T-helper 17 cell (primary cell): ENCODE data around the gene NPEPL1. TPM values are rescaled to one million over a fixed set of nuclear protein-coding genes. Genes with fewer than 3 reads are reported as not detected.

Experiments used
- ATAC-seq: fragments of 150-1000 bp; cut with Tn5 transposase; 2 replicates; pipeline ENCODE4 v1.10.0; 2021; ENCODE audit warnings: mild to moderate bottlenecking, moderate library complexity
- DNase-seq, 3 donors: peaks; one replicate each; pipeline versions ENCODE4 v3.0.0 to v3.0.0-alpha.2; 2020 to 2021
- H3K9me3 ChIP-seq: one replicate; pipeline ENCODE4 v1.7.0; 2013; ENCODE audit warnings: low read length, mild to moderate bottlenecking; ENCODE audit not compliant: control insufficient read depth, poor library complexity, severe bottlenecking
- H3K27ac Mint-ChIP-seq: one replicate; pipeline ENCODE4 v1.8.0; 2022; ENCODE audit warnings: mild to moderate bottlenecking, moderate library complexity, mixed read lengths
- H3K27me3 Mint-ChIP-seq: one replicate; pipeline ENCODE4 v1.8.0; 2022; ENCODE audit warnings: mixed read lengths
- H3K36me3 Mint-ChIP-seq: one replicate; pipeline ENCODE4 v1.8.0; 2022; ENCODE audit warnings: low read depth, mixed read lengths
- H3K4me1 Mint-ChIP-seq: one replicate; pipeline ENCODE4 v1.8.0; 2022; ENCODE audit warnings: mild to moderate bottlenecking, mixed read lengths
- H3K4me3 Mint-ChIP-seq: one replicate; pipeline ENCODE4 v1.8.0; 2022; ENCODE audit warnings: mild to moderate bottlenecking, moderate library complexity, mixed read lengths
- total RNA-seq, 4 donors: library from RNA in 2 of 4; stranded (reverse) in 2 of 4; gene quantifications; one replicate each; pipeline ENCODE4 v1.2.3 and lab custom pipeline; 2022 to 2026

The NPEPL1 gene
- total RNA-seq, 2 donors from 2014 or later, result 59.2 to 64.8 TPM

DNA sequence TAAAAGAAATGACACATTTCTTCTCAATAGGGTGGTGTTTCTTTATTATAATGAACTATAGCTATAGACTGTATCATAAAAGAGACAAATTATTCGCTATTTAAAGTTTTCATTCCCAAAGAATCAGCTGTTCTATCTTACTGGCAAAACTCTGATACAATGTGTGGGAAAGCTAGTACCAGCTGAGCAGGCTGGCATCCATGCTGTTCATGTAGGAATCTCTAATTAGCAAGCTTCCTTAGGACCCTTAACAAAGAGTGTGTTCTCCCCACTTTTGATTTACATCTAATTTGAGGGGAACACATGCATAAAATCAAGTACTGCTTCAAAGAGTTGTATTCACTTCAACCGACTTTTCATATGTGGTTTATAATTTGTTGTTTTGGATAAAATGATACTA, 28.3 kb upstream of the NPEPL1 start:
- Mint-ChIP-seq H3K27ac (peak overlapping the region; percentile 41), H3K4me1 (peaks cover 36% of the 10 kb centered on the region), H3K4me3 (no peak overlapping the region), H3K36me3 (peaks cover 4% of the 10 kb centered on the region), H3K27me3 (no peaks in the 10 kb centered on the region)
- ATAC-seq, result no peak
- DNase-seq, result no peak
- no peaks in the 10 kb centered on the region for H3K9me3 ChIP-seq

DNA sequence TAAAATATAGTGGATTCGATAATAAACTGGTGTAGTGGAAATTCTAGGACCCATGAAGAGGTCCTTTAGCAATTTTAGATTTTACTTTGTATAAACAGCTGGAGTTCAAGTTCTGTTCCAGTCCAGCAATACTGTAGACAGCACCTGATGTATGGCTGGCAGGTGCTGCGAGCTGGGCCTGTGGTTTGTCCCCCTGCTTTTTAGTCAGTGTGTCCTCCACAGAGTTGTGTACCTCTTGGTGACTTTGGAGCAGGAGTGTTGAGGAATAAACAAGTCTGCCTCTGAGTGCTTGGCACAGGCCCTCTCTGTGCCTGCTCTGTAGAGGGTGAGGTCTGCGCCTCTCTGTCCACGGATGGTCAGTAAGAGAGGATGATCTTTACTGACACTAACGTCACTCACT, 27.7 kb upstream of the NPEPL1 start:
- DNase-seq (no peak), ATAC-seq (no peak)
- Mint-ChIP-seq H3K27me3 (no peaks in the 10 kb centered on the region), H3K4me3 (no peak overlapping the region), H3K4me1 (peaks cover 32% of the 10 kb centered on the region), H3K27ac (peak overlapping the region; percentile 67), H3K36me3 (peaks cover 4% of the 10 kb centered on the region)
- H3K9me3 ChIP-seq, result no peaks in the 10 kb centered on the region

DNA sequence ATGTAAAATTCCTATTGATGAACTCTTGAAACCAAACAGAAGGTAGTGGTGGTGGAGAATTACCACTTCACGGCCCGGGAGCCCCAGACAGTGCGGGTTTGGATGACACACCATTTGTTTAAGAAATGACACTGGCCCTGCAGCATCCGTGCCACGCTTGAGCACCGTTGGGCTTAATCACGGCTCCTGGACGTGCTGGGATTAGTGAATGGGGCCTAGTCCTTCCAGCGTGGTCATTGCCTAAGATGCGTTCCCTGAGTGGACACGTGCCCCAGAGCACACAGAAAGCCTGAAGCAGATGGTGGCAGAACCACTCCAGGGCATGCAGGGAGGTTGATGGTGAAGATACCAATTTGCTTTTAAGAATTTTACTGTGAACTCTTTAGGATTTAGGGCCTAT, 27.0 kb upstream of the NPEPL1 start:
- no peaks in the 10 kb centered on the region for H3K27me3 Mint-ChIP-seq
- peak overlapping the region; percentile 67 for H3K27ac Mint-ChIP-seq
- peaks cover 28% of the 10 kb centered on the region for H3K4me1 Mint-ChIP-seq
- peaks cover 4% of the 10 kb centered on the region for H3K36me3 Mint-ChIP-seq
- H3K4me3 Mint-ChIP-seq, result no peak overlapping the region
- ATAC-seq (no peak), DNase-seq (no peak)
- no peaks in the 10 kb centered on the region for H3K9me3 ChIP-seq

DNA sequence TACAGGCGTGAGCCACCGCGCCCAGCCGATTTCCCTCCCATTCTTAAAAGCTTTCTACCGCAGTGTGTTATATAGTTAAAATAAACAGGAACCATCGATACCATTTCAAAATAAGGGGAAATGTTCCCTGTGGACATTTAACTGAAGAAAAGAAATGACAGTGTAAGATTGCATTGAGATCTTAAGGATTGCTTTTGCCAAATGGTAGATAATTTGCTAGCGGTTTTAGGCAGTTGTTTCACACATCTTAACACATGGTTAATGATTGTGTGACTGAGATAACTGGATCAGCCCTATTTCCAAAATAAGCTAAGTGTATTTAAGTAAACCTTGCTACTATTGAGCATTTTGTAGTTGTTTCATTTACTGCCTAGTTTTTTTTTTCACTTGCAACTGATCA, 25.9 kb upstream of the NPEPL1 start:
- peaks cover 19% of the 10 kb centered on the region for H3K4me1 Mint-ChIP-seq
- DNase-seq (no peak), ATAC-seq (no peak)
- peak overlapping the region; percentile 67 for H3K27ac Mint-ChIP-seq
- no peaks in the 10 kb centered on the region for H3K27me3 Mint-ChIP-seq
- no peaks in the 10 kb centered on the region for H3K9me3 ChIP-seq
- no peak overlapping the region for H3K4me3 Mint-ChIP-seq
- peaks cover 4% of the 10 kb centered on the region for H3K36me3 Mint-ChIP-seq

DNA sequence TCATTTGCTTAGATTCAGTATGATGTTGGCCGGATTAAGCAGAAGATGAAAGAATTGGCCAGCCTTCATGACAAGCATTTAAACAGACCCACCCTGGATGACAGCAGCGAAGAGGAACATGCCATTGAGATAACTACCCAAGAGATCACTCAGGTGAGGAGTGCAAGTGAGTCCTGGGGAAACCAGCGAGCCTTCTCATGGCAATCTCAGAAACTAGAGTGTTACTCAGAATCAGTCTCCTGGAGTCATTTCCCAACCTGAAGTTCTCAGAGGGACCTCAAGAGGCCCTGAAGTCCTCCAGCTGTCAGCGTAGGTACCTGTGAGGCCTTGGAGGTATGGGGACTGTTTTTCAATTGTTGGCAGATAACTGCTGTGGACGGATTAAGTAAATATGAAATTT, 24.6 kb upstream of the NPEPL1 start:
- Mint-ChIP-seq H3K4me3 (no peak overlapping the region), H3K4me1 (peaks cover 12% of the 10 kb centered on the region), H3K27me3 (no peaks in the 10 kb centered on the region), H3K36me3 (peaks cover 4% of the 10 kb centered on the region), H3K27ac (no peak overlapping the region)
- ATAC-seq (no peak), DNase-seq (no peak)
- no peaks in the 10 kb centered on the region for H3K9me3 ChIP-seq

DNA sequence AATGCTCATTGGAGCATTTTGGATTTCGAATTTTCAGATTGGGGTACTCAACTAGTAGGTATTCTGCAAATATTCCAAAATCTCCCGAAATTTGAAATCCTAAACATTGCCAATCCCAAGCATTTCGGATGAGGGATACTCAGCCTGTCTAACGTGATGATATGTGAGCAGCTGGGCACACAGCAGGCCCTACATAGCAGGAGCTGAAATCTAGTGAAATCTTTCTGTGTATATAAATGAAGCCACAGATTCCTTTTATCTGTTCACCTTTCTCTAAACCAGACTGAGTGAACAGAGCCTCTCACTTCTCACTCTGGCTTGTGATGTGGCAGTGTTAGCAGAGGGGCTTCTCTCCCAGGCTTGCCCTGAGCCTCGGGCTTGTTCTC, 23.7 kb upstream of the NPEPL1 start:
- Mint-ChIP-seq H3K27me3 (no peaks in the 10 kb centered on the region), H3K4me3 (no peak overlapping the region), H3K36me3 (peaks cover 4% of the 10 kb centered on the region), H3K4me1 (peaks cover 6% of the 10 kb centered on the region), H3K27ac (no peak overlapping the region)
- DNase-seq, result no peak
- no peak for ATAC-seq
- H3K9me3 ChIP-seq, result no peaks in the 10 kb centered on the region

DNA sequence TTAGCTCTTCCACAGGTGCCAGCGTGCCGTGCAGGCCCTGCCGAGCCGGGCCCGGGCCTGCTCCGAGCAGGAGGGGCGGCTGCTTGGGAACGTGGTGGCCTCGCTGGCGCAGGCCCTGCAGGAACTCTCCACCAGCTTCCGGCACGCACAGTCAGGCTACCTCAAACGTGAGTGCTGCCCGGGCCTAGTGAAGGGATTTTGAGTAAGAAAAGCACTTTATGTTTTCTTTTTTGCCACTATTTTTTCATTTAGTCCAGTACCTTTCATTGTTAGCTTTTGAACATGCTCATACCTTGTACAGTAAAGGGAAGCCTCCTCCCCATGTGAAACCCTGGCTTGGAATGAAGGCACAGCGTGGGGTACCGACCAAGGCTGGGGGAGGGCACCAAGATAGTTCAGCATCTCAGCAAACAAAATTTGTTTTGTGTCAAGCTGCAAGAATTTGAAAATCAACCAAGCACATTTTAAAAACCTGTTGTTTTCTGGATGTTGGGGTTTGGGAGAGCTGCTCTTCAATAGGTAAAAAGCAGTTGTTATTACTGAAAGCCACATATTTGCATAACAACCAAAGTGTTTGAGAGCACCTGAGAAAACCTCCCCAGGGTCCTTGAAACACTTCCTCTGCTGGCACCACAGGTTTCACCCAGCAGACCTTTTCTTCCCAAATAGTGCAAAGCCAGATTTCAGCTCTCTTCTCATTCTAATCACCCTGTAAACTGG, 23.2 kb upstream of the NPEPL1 start:
- H3K27ac Mint-ChIP-seq, result peak overlapping the region; percentile 21
- H3K4me3 Mint-ChIP-seq, result no peak overlapping the region
- H3K9me3 ChIP-seq, result no peaks in the 10 kb centered on the region
- no peaks in the 10 kb centered on the region for H3K27me3 Mint-ChIP-seq
- no peak for DNase-seq
- H3K36me3 Mint-ChIP-seq, result peaks cover 4% of the 10 kb centered on the region
- no peak for ATAC-seq
- H3K4me1 Mint-ChIP-seq, result peaks cover 6% of the 10 kb centered on the region

DNA sequence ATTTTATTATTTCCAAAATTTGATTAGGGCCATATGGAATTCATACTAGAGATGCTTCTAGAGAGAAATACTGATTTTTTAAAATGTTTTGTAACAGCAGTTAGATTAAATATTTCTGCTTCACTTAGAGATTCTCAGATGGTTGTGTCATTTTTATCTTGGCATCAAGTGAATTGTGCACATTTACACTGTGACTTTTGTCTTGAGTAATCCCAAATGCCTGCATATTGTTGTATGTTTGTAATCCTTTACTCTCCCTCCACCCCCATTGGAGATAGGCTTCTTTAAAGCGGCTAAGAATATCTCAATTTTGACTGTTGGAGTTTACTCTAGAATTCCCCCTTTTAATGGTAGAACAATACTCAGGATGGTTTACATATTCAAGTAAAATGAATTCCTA, 22.5 kb upstream of the NPEPL1 start:
- Mint-ChIP-seq H3K27me3 (no peaks in the 10 kb centered on the region), H3K4me1 (peaks cover 6% of the 10 kb centered on the region), H3K36me3 (peaks cover 4% of the 10 kb centered on the region), H3K27ac (peak overlapping the region; percentile 21), H3K4me3 (no peak overlapping the region)
- ATAC-seq (no peak), DNase-seq (no peak)
- no peaks in the 10 kb centered on the region for H3K9me3 ChIP-seq

DNA sequence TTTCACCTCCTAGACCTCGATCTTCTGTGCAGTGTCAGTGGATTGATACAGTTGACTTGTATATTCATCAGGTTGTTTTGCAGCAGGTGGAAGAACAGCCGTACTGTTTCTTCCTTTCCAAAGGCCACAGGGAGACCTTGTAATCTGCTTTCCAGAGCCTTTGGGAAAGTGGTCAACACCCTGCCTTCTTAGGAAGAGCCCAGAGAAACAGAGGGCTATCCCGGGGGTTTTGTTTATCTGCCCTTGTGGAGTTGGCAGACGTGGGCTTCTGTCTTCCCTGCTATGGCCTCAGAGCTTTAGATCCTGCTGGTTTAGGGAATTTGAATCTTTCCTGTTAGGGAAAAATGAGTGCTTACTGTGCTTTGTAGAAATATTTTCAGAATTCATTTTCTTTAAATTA, 21.9 kb upstream of the NPEPL1 start:
- ATAC-seq, result no peak
- H3K9me3 ChIP-seq, result no peaks in the 10 kb centered on the region
- H3K27me3 Mint-ChIP-seq, result no peaks in the 10 kb centered on the region
- no peak for DNase-seq
- no peak overlapping the region for H3K27ac Mint-ChIP-seq
- H3K4me3 Mint-ChIP-seq, result no peak overlapping the region
- H3K4me1 Mint-ChIP-seq, result peaks cover 6% of the 10 kb centered on the region
- H3K36me3 Mint-ChIP-seq, result peaks cover 4% of the 10 kb centered on the region

DNA sequence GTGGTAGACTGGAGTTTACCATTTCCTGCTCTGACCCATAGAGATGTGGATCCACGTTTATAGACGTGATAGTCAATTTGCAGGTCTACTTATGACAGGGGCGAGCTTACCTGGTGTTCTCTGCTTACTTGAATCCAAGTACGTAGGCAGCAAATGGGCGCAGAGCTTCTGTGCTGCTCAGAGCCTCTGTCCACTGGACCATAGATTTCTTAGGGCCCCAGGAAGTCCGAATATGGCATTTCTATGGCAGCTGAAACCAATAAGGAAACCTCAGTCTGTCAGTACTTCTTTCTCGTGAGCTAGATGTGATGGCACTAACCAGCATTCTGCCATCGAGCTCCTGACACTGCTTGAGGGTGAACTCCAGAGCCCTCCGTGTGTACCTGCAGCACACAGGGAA, 19.5 kb upstream of the NPEPL1 start:
- Mint-ChIP-seq H3K4me3 (no peak overlapping the region), H3K27ac (peak overlapping the region; percentile 11), H3K36me3 (no peaks in the 10 kb centered on the region), H3K27me3 (no peaks in the 10 kb centered on the region), H3K4me1 (no peaks in the 10 kb centered on the region)
- DNase-seq (no peak), ATAC-seq (no peak)
- H3K9me3 ChIP-seq, result no peaks in the 10 kb centered on the region

DNA sequence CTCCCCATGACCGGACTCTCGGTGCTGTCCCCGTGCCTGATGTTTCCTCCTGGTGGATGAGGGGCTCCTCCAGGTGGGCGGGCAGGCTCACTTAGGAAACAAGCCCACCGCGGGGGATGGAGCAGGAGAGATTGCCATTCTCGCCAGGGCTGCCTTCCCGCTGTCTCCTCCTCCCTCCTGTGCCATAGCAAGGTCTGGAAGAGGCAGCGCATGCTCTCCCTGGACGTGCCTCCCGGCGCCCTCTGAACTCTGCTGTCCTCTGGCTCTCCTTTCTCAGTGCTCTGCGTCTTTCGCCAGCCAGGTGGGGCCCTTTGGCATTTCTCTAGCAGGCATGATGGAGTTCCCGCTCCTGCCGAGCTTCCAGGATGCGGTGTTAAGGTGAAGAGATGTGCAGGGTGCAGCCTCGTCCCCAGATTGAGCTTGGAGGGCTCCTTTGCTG, 17.4 kb upstream of the NPEPL1 start:
- H3K9me3 ChIP-seq, result no peaks in the 10 kb centered on the region
- no peak for ATAC-seq
- Mint-ChIP-seq H3K27ac (no peak overlapping the region), H3K4me1 (peaks cover 2% of the 10 kb centered on the region), H3K4me3 (no peak overlapping the region), H3K36me3 (no peaks in the 10 kb centered on the region), H3K27me3 (no peaks in the 10 kb centered on the region)
- DNase-seq, result no peak

DNA sequence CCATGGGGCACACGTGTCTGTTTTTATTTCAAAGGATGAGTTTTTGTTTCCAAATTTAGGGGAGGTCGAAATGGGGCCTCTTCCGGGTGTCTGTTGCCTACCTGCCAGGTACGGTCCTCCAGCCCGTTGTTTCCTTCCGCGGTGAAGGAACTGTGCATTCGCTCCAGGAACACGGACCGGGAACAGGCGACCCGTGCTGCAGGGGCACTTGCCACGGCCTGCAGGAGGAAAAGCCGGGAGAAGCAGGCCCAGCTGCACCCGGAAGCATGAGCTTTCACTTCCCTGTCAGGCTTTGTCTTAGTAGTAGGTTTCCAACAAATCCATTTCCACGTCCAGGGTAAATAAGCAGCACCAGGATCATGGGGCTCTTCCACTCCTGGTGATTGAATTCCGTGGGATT, 17.0 kb upstream of the NPEPL1 start:
- H3K9me3 ChIP-seq, result no peaks in the 10 kb centered on the region
- H3K4me1 Mint-ChIP-seq, result peaks cover 2% of the 10 kb centered on the region
- H3K27me3 Mint-ChIP-seq, result no peaks in the 10 kb centered on the region
- no peak overlapping the region for H3K27ac Mint-ChIP-seq
- H3K36me3 Mint-ChIP-seq, result no peaks in the 10 kb centered on the region
- H3K4me3 Mint-ChIP-seq, result no peak overlapping the region
- DNase-seq (no peak), ATAC-seq (no peak)

DNA sequence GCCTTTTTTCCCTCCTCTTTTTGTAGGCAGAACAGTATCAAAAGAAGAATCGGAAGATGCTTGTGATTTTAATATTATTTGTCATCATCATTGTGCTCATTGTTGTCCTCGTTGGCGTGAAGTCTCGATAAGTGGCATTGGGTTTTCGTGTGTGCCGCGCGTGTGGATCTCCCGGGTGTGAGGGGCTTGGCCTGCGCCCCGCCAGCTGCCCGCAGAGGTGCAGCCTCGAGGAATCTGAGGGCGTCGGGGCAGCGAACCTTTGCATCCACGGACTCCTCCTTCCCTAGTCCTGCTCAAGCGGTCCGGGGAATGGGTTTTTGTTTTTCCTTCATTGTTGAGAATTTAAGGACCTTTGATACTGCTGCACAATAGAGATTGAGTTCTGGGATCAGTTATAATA, 16.4 kb upstream of the NPEPL1 start:
- ATAC-seq (no peak), DNase-seq (no peak)
- Mint-ChIP-seq H3K4me3 (no peak overlapping the region), H3K27ac (no peak overlapping the region), H3K36me3 (no peaks in the 10 kb centered on the region), H3K27me3 (no peaks in the 10 kb centered on the region), H3K4me1 (peaks cover 2% of the 10 kb centered on the region)
- H3K9me3 ChIP-seq, result no peaks in the 10 kb centered on the region

DNA sequence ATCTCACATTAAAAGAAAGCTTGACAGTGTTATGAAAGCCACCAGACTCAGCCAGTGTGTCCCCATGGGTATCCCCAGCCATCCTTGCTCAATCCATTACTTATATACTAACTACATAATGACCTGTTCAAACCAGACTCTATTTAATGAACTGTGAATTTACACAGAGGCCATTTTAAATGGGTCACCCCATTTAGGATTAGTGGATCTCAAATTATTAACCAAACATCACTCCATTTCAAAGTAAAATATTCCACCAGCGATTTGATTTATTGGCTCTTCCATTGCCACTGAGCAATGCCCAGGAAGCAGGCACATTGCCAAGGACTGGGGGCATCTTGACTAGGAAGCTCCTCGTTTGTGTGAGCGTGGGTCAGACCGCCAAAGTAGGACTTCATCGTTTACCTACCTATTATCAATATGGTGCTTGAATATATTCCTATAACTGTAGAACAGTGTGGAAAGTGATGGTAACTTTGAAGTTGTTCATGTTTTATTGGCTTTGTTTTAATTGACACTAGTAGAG, 15.5 kb upstream of the NPEPL1 start:
- DNase-seq (no peak), ATAC-seq (no peak)
- Mint-ChIP-seq H3K27me3 (no peaks in the 10 kb centered on the region), H3K36me3 (no peaks in the 10 kb centered on the region), H3K27ac (no peak overlapping the region), H3K4me3 (no peak overlapping the region), H3K4me1 (peaks cover 2% of the 10 kb centered on the region)
- H3K9me3 ChIP-seq, result no peaks in the 10 kb centered on the region
